Frontal cortex (tissue), 4 donors: ENCODE data around the gene RPS6KA2. TPM values are rescaled to one million over a fixed set of nuclear protein-coding genes. Genes with fewer than 3 reads are reported as not detected.

Source experiments
- DNase-seq, 2 donors: peaks; one replicate each; pipeline ENCODE4 v3.0.0; 2012; ENCODE audit warnings: low spot score in 2 of 2
- FAIRE-seq: peaks from 2 replicates; lab custom pipeline; 2012; peaks lifted over from hg19 to GRCh38; lab: Jason Lieb, UNC
- total RNA-seq: library from RNA; depleted of rRNA; stranded (reverse); fragments of >200 nt; gene quantifications from one replicate; pipeline ENCODE4 v1.2.3, GENCODE V29; 2014
- donor health status: control.
- donor health status: control.
- donor health status: control.

RPS6KA2 gene
- total RNA-seq, 1 donor from 2014 or later: 24.9 TPM

DNA sequence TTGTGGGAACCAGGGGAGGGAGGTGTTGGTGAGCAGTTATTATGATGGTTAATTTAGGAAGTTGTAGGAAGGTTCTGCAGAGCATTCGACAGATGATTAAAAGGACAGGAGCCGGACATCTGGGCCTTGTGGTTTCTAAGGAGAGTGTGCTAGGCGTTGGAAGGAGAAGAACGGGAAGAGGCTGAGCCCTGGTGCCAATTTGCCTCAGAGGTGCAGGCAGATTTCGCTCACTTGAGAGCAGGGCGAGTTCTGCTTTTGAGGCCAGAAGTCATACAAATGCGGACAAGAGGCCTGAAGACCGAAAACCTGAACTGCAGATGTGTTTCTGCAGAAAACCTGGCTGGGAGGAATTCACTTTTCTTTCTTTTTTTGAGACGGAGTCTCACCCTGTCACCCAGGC, 30.5 kb upstream of the RPS6KA2 start:
- no peak for FAIRE-seq
- DNase-seq: no peak

DNA sequence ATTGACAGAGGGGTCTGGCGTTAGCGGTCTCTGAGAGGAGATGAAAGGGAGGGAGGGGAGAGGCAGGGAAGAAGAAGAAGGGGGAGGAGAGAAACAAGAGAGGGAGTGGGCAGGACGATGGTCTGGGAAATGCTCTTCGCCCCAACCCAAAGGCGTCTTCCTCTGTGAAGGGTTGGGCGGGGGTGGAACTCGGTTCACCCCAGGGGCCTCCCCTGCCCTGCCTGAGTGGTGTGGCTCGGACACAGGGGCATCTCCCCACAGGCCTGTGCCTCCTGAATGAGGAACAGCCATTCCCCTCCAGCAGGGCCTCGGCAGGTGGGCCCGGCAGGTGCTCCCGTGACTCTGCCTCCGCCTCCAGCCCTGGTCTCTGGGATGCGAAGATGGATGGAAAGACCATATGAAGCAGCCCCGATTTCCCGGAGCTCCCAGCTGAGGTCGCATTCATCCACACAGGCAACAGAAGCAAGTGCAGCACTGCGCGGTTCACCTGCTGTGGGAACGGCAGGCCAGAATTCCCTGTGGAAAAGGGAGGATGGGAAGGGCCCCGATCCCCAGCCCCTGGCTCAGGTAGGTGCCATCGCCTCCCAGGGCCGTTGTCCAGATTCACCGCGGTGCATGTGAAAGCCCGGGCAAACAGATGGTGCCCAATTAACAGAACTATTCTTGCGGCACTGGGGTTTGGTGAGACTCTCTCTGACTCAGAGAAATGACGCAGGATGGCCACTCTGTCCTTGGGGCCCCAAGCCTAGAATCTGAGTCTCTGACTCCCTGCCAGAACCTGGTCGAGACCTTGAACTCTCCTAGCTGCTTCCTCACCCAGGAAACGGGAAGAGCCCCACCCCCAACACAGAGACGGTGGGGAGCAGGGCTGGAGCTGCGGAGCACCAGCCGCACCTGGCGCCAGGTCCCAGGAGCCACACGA, 29.4 kb upstream of the RPS6KA2 start:
- DNase-seq (no peak), FAIRE-seq (no peak)

DNA sequence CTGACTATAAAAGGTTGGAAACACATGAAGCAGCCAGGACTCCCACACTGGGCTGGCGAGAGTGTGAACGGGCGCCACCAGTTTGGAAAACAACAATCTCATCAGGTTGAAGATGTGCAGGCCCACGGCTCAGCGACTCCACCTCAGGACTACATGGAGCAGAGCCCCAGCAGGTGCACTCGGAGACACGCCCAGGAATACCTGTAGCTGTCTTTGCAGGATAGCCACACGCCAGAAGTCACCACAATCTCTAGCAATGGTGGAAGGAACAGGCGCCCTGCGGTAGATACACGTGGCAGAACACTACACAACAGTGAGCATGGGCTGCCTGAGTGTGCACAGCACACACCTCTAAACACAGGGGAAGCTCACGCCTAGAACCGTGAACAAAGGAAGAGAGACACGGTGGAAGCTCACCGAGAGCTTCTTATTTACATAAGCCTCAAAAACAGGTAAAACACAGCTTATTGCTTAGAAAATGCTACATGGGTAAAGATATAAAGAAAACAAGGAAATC, 28.7 kb upstream of the RPS6KA2 start:
- FAIRE-seq (no peak), DNase-seq (no peak)

- no peak for DNase-seq
- no peak for FAIRE-seq
These were observed 28.2 kb upstream of the RPS6KA2 start for GRCh38 chr6:166655251-166655650.

GRCh38 chr6:166654573-166654972, 27.5 kb upstream of the RPS6KA2 start:
- no peak for DNase-seq
- no peak for FAIRE-seq

GRCh38 chr6:166653639-166653941, 26.5 kb upstream of the RPS6KA2 start:
- DNase-seq (no peak), FAIRE-seq (no peak)

GRCh38 chr6:166650824-166651807, 24.1 kb upstream of the RPS6KA2 start:
- FAIRE-seq (no peak), DNase-seq (no peak)

GRCh38 chr6:166650047-166650446, 23.0 kb upstream of the RPS6KA2 start:
- DNase-seq: no peak
- no peak for FAIRE-seq

- DNase-seq (no peak), FAIRE-seq (no peak)
These were observed 21.8 kb upstream of the RPS6KA2 start for GRCh38 chr6:166648846-166649245.

GRCh38 chr6:166647896-166648295, 20.8 kb upstream of the RPS6KA2 start:
- no peak for FAIRE-seq

GRCh38 chr6:166646716-166647115, 19.7 kb upstream of the RPS6KA2 start:
- no peak for DNase-seq
- no peak for FAIRE-seq

More at GRCh38 chr6:166647896-166648295, 20.8 kb upstream of the RPS6KA2 start:
- DNase-seq: no peak

DNA sequence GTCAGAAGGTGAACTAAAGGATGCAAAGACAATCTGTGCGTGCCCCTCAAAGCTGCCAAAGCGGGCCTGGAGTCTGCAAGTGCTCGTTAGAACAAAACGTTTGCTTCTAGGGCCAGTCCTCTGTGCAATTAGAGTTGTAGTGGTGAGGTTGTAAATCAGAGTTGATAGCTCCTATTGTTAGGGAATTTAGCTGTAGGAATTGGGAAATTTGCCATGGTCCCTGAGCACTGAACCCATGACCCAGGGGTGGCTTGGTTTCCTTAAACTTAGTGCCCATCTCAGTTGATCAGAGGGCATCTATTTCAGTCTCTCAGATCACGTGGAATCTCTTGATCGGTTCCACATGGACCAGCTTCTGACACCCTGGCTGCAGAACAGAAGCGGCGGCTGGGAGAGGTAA, 18.8 kb upstream of the RPS6KA2 start:
- no peak for DNase-seq
- FAIRE-seq: no peak

- no peak for DNase-seq
- FAIRE-seq: no peak
These were observed 17.6 kb upstream of the RPS6KA2 start for GRCh38 chr6:166644681-166645080.

DNA sequence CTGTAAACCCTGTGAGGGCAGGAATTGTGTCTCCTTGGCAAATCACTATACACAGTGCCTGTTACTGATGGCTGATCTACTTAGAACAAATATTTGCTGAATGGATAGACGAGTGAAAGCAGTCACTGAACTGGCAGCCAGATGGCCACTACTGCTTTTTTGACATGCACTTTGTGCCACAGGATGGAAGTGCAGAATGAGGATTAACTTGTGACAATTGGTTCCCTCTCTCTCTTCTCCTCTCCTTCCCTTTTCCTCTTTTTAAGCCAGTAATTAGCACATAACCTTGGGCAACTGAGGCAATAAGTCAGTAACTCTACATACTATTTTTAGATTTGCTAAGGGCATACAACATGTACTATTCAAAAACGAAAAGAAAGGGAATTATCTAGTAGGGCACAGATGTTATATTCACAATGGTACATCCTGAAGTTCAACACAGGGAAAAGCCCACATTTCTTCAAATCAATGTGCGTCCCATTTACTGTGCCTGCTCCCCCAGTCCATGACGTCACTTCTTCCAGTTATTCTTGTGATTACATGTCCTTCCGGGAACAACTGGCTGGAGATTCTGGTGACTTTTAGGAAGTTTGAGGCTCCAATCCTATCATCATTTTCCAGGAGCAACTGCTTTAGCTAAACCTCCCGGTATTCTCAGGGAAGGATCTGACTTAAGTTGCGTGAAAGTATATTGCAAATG, 17.0 kb upstream of the RPS6KA2 start:
- DNase-seq (no peak), FAIRE-seq (no peak)

DNA sequence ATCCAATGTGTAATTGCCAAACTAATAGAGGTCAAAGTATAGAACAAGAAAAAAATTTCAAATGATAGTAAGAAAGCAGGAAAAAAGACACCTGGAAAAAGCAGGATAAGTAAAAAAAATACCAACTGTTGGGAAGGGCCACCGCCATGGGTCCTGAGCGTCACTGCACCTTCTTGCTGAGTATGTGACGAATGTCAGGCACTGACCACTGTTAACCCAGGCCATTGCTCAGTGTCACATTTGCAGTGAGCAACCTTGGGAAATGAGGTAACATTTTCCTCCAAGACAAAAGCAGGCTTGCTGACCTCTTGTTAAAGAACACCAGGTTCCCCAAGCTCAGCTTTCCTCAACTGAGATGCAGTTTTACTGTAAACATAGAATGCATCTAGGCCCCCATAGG, 15.6 kb upstream of the RPS6KA2 start:
- DNase-seq (no peak), FAIRE-seq (no peak)

DNA sequence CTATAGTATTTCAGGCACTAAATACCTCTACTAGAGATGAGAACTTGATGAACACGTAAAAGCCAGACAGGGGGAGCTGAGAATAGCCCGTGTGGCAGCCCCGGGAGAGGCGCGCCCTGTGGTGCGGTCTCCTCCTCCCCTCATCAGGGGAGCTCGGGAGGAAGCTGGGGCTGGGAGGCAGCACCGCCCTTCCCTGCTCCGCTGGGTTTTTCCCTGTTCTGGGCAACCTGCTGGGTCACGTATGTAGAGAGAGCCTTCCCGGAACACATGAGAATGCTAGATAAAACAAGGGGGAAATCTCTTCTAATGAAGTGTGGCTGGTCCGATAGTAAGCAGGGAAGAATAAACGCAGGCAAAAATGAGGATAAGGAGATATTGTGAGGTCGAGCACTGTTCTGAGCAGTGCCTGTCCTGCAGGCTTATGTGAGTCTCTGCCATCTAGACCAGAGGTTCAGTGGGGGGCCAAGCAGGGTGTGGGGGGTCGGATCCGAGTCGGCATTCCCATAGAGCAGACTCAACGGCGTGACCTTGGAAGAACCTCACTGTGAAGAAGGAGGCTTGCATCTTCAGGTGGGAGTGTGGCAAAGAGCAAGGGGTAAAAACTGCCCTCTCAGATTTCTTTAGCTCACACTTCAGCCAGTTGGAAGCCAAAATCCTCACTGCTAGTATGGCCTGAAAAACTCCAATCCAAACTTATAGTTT, 13.4 kb upstream of the RPS6KA2 start:
- no peak for DNase-seq
- no peak for FAIRE-seq

GRCh38 chr6:166639921-166640320, 12.9 kb upstream of the RPS6KA2 start:
- DNase-seq (no peak), FAIRE-seq (no peak)

GRCh38 chr6:166638573-166638964, 11.5 kb upstream of the RPS6KA2 start:
- FAIRE-seq: no peak

DNA sequence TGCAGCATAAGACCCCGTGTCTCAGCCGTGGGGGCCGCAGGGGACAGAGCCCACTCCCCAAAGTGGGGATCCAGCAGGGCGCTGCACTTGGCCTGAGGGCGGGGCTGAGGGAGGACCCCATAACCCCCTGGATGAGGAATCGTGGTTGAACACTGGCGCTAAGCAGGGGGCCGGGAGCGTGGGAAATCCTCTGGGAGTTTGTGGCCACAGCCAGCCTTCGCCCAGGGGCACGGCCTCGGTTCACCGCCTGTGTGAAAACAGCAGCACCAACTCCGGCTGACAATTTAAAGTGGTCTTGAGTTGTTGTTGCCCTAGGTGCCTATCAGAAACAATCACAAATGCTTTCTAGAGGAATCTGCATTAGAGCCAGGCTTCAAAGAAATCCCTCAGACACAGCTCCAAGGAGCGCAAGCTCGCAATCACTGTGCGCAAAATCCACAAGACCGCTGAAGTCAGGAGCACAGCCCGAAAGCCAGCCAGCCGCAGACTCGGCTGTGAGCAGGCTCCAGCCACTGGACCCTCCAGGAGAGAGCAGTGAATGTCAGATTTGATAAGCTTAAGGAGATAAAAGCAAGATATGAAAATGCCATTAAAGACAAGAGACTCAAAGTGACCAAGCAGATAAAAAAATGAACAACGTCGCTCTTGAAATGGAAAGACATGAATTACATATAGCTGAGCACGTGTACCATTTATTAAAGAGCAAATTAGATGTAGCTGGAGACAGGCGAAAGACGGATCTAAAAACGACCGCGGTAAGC, 10.9 kb upstream of the RPS6KA2 start:
- no peak for DNase-seq

More at GRCh38 chr6:166638573-166638964, 11.5 kb upstream of the RPS6KA2 start:
- DNase-seq: no peak

More for the DNA sequence above, 10.9 kb upstream of the RPS6KA2 start:
- FAIRE-seq: no peak
